ELR (cell line): ENCODE measurements around the gene TAF4.
"Not testable (repeated sequence)": the region's sequence is repeated elsewhere in the genome, so short reads cannot be mapped to it uniquely, and the experiment has no call there.

Experiments
- DNase-seq: peaks from one replicate; pipeline ENCODE4 v3.0.0-alpha.2; 2015; ENCODE audit warnings: low read depth

TAF4 gene

DNA sequence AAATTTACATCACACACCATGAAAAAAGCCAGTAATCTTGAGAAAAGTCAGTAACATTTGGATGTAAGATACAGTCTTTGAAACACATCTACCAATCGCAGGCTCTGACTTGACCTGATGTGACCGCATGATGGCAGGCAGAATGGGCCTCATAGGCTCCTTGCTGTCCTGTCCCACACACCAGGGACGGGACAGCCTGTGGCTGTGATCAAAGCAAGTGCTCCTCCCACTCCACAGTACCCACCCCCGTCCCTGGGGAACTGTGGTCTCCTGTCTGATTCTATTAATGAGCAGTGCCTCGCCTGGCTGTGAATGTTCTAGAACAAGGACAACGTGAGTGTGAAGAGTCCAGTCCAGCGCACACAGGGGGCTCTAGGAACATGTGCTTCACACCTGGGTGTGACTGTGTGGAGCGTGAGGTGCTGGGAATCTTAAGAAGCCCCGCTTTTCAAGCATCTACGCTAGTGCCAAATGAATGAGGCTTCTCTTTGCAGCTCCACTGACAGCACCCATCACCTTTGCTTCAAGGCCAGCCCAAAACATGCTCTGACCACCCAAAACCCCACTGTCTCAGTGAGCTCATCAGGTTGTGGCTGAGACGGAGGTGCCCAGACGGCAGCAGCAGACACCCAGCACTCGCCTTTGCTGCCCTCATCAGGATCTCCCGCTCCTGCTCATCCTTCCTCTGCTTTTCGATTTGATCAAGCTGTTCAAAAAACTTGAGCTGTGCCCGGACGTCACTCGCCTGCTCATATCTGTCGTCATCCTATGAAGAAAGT lies 67.1 kb downstream of the TAF4 start:
- DNase-seq, result no peak

DNA sequence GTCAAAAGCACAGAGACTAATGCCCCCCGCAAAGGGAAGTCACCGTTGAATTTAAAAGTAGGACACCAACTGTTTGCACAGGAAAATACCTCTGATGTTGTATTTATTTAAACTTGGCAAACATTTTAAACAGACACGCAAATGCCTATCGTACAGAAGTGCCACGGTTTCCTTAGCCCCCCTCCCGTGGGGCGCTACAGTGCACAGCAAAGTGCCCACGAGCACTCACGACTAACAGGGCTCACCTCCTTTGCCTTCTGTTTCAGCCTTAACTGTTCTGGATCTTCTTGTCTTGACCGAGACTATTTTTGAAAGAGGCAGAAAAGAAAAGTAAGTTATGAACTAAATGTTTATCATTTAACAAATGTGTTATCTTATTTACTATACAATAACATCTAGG lies 67.8 kb downstream of the TAF4 start:
- DNase-seq, result no peak

DNA sequence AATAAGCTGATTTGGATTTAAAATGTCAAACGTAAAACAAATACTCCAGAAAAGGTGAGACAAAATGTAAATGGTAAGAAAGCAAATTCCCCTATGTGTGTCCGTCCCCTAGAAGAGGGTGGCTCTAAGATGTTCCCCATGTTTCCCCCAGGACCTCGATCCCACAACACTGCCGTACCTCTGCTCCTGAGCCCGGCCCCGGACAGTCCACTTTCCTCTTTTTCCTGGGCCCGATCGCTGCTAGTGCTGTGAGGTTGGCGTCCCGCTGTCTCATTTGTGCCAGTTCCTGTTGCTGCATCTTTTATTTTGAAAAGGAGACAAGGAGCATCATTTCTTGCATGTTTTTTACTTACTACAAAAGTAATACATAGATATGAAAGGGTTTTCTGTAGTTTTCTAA lies 68.3 kb downstream of the TAF4 start:
- no peak for DNase-seq

DNA sequence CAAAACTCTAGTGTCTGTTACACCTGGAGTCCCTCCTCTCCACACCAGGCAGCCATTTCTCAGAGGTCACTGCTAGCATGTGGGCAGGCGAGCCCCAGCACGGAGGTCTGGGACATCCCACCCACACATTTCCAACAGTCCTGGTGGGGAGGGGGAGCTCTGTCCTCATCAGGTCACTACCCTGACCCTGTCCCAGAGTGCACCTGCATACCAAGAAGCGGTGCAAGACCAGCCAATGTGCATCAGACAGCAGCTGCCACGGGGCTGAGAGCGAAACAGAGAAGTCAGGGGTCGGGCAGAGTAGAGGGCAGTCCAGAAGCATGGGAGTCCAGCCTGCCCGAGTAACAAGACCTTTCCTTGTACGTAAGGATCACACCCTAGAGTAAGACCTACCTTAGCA lies 71.1 kb downstream of the TAF4 start:
- no peak for DNase-seq

DNA sequence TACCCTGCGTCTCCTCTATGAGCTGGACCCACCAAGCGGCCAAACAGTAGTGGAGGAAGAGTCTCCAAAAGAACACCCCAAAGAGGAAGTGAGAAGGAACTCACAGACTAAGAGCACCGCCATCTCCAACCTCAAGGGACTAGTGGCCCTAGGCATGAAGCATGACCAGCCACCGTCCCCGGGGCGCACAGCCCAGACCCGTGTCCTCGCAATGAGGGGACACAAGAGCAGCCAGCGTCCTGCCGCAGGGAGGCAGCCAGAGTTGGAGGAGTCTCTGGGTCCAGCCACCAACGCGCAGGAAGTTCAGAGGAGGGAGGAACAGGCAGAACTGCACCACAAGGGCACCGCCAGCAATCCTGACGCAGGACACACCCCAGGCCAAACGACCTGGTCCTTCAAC lies 72.6 kb downstream of the TAF4 start:
- DNase-seq, result no peak

DNA sequence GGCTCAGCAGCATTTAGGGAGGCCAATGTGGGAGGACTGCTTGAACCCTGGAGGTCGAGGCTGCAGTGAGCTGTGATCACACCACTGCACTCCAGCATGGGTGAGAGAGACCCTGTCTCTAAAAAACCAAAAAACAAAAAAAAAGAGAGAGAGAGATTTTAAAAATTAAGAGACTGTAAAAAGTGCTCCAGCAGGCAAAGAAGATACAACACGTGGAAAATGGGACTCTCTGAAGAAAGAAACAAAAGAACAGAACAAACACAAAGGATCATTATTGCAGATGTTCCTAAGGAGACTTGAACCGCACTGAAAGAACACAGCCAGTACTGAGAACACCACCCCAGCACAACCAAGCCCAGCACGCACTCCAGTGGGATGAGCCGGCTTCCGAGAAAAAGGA lies 74.2 kb downstream of the TAF4 start:
- DNase-seq, result no peak

DNA sequence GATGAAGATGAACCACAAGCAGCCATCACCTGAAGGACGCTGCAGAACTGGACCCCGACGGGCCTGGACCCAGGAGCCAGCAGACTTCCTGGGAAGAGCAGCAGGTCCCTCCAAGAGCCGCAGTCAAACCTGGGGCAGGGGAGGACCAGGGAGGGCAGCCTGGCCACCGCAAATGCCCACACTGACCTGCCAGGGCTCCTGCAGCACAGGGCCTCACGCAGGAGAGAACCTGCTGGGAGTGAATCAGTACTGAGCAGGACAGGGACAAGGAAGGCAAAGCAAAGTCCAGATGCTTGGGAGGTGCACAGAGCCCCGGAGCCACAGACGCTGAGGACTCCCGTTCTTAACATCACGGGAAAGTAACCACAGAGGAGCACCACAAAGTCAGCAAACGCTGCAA lies 75.2 kb downstream of the TAF4 start:
- DNase-seq, result no peak

DNA sequence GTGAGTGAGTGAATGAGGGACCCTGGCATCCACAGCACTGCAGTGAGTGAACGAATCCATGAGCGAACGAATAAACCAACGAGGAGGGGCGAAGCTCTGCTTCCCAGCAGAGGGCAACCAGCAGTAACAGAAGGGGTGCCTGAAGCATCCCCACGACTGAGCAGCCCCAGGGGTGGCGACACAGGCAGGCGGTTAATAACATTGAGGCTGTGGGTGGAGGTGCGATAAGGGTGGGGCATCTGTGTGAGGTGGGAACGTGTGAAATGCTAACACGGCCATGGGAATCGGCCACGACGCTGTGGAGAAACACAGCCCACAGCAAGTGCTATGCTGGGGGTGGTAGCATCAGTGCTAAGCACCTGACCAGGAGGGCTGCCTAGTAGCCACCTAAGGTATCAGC lies 75.9 kb downstream of the TAF4 start:
- no peak for DNase-seq

DNA sequence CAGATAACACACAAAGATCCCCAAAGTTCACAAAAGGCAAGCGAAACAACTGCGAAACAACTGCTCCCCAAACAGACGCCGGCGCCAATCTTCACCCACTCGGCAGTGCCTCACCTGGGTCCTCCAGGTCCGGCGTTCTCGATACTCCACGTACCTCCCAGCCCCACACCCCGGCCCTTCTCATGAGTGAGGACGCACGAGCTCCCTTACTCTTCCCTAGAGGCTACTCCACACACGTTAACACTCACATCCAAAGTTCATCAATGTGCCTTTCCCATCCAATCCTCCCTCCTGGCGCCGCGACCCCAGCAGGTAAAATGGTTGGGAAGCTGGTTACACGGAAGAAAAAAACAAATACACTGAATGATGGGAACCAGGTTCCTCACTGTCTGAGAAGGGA lies 77.0 kb downstream of the TAF4 start:
- DNase-seq, result no peak

DNA sequence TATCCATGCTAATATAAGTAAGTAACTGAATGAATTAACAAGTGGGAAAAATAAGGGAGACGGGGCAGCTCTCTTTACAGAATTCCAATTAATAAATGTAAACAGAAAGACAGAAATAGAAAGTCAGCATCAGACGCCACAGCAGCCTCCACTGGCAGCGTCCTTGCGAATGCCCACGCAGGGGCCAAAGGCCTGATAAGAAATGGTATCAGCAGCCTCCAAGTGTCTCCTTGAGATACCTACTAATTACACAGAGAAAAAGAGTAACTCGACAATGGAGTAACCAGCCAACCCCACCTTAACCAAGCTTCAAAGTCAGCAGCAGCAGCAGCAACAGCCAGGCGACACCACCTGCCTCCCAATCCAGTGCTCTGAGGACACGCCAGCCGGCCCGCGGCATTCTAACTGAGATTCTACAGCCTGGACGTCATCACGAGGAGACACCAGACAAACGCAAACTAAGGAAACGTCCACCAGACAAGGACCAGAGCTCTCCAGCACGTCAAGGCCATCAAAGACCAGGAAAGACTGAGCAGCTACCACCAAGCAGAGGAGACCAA lies 78.8 kb downstream of the TAF4 start:
- no peak for DNase-seq

DNA sequence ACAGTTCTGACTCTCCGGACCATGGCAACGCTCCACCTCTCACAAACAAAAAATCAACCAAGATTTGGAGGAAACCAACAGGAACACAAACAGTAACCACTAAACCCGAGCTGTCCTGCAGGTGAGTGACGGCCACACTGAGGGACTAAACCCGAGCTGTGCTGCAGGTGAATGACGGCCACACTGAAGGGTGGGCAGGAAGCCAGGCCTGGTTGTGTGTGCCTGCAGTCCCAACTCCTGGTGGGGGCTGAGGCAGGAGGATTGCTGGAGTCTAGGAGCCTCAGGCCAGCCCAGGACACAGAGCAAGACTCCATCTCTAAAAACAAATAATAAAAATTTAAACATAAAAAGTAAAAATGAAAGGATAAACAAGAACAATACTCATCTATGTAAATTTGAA lies 80.6 kb downstream of the TAF4 start:
- no peak for DNase-seq

DNA sequence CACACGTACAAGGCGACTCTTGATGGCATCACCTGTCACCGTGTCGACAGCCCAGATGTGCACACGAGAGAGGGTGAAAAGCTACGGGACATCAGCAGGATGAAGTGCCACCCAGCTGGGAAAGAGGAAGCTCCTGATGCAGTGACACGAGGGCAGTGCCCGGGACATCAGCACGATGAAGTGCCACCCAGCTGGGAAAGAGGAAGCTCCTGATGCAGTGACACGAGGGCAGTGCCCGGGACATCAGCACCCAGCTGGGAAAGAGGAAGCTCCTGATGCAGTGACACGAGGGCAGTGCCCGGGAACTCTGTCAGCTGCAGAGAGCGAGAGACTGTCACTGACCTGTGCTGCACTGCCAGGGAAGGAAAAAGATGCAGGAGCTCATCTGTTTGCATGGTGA lies 81.2 kb downstream of the TAF4 start:
- not testable (repeated sequence) for DNase-seq

DNA sequence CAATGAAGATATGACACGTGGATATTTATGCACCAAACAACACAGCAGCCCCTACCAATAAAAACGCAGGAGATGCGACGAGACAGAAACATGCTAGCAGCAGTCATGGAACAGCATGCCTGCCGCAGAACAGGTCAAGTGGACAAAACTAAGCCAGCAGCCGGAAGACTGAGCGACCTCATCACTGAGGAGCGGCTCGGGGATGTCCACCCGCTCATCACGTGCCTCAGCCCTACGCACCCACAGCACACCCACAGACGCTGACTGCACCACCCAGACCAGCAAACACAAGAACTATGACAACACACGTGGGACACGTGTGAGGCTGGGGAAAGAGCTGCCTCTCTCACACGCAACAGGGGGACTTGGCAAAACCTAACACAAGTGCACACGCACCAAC lies 81.7 kb downstream of the TAF4 start:
- no peak for DNase-seq

DNA sequence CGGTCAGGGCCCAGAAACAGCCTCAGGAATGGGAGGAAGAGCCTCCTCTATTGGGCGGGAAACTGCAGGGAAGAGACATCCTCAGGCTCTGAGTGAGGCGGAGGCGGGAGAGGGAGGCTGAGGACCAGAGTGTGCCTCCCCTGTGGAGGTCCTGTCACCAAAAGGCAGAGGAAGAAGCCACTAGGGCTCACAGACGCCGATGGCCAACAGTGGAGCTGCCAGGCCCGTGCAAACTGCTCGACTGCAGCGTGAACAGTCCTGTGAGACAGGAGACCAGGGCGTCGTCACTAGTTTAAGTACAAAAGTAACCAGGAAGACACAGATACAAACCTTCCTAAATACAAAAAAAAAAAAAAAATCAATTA lies 82.7 kb downstream of the TAF4 start:
- DNase-seq, result no peak

DNA sequence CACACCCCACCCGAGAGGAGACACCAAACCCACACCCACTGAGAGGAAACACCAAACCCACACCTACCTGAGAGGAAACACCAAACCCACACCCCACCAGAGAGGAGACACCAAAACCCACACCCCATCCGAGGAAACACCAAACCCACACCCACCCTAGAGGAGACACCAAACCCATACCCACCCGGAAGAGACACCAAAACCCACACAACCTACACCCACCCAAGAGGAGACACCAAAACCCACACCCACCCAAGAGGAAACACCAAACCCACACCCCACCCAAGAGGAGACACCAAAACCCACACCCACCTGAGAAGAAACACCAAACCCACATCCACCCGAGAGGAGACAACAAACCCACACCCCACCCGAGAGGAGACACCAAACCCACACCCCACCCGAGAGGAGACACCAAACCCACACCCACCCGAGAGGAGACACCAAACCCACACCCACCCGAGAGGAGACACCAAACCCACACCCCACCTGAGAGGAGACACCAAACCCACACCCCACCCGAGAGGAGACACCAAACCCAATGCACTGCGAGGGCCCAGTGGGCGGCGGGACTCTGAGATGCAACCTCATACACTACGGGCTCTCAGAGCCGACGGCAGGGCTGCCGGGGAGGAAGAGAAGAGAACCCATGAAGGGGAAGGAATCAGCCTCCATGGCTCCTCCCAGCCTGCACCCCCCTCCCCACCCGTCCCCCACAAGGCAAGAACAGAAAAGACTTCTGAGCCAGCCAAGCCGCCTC lies 83.3 kb downstream of the TAF4 start:
- DNase-seq, result no peak

DNA sequence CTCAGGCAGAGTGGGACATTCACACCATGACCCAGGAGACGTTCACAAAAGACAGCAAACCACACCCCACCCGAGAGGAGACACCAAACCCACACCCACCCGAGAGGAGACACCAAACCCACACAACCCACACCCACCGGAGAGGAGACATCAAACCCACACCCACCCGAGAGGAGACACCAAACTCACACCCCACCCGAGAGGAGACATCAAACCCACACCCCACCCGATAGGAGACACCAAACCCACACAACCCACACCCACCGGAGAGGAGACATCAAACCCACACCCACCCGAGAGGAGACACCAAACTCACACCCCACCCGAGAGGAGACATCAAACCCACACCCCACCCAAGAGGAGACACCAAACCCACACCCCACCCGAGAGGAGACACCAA lies 84.0 kb downstream of the TAF4 start:
- DNase-seq, result not testable (repeated sequence)

DNA sequence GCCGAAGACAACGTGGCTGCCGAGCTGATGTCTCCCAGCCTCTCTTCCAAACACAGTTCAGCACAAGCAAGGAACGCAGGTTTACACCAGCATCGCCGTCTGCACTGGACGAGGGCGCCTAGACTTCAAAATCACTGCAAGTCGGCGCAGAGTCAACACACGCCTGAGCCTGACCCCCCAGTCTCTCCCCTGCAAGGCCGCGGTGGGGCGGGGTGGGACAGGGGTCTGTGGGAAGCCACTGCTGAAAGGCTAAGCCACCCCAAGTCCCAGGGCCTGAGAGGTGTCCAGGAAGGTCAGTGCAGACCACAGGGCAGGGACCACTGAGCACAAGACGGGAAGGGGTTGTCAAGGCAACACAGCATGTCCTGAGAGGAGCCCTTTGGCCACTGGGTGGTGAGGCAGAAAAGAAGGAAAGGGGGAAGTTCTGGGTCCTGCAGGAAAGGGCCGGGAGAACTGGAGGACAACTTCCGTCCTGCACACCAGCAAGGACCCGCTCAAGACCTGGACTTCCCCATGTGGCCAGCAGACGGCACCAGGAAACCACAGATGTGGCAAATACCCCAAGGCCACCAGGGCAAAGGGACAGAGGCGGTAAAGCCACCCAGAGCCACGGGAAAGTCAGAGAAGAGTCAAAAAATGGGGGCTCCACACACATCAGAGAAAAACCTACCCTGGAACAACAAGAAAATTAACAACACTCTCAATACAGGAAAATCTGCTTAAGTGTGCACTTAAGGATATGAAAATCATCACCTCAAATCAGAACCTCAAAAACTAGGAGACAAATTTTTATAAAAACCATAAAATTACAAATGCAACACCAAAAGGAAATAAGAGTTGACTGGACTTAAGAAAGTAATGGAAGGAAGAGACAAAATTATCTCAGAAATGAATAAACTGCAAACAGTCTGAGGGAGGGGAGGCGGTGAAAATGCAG lies 84.8 kb downstream of the TAF4 start:
- peak; percentile 69 for DNase-seq

DNA sequence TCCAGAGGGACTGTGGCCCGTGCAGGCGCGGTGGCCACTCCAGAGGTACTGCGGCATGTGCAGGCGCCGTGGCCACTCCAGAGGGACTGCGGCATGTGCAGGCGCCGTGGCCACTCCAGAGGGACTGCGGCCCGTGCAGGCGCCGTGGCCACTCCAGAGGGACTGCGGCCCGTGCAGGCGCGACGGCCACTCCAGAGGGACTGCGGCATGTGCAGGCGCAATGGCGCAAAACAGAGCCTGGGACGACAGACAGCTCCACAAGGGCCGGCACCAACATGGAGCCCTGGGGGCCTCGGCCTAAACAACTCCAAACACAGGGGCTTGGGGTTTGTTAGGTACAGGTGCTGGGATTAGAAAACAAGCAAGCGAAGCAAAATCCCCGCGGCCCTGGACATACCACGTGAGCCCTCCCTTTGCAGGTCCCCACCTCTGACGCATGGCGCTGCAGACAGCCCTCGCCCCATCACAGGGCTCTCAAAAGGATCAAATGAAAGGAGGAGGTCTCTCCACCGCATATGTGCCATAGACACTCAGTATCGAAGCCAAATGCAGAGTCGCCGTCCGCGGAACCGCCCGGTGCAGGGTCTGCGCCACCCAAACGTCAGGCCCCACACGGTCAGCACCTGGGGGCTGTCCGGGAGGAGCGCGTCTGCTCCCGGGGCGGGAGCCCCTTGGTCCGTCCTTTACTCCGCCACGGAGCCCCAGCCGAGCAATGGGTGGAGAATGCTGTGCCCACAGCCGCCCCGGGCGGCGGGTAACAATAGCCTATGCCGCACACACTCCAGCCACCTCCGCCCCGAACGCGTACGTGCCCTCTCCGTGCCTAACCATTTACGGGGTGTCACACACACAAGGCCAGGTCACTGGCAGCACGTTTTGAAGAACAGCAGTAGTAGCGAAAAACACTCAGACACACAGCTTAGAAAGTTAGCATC lies 85.7 kb downstream of the TAF4 start:
- no peak for DNase-seq

DNA sequence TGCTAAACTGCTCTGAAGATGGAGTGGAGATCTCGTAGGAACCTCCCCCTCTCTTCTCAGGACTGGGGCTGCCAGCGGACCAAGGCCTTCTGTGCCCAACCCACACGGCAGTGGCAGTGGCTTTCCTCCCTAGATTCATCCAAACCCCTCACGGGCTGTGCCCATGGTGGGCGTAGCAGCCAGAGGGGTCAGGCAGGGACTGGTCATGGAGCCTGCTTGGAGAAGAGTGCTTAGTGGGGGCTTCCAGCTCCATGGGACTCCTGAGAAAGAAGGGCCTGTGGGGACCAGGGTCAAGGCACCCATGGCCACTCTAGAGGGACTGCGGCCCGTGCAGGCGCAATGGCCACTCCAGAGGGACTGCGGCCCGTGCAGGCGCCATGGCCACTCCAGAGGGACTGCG lies 86.6 kb downstream of the TAF4 start:
- no peak for DNase-seq

DNA sequence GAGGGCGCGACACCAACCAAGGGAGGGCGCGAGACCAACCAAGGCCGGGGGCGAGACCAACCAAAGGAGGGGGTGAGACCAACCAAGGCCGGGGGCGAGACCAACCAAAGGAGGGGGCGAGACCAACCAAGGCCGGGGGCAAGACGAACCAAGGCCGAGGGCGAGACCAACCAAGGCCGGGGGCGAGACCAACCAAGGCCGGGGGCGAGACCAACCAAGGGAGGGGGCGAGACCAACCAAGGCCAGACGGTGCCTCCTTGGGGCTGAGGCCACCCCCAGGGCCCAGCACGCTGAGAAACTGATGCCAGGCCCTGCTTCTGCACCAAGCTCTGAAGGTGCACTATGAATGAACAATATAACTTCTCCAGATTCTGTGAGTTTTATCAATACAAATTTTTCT lies 87.2 kb downstream of the TAF4 start:
- no peak for DNase-seq

DNA sequence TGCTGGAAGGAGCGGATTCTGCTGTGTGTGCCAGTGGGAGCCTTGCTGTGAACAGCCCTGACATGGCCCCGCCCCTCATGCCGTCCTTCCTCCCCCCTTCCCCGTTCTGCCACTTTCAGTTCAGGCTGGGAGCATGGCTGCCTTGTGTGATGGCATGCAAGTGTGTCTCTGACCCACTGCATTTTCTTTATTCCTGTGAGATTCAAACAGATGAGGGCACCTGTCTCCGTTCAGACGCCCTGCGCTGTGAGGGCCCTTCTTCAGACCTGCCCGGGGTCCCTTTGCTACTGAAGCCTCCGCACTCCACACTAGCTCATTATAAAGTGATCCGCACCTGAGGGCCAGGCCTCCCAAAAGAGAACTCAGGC lies 88.3 kb downstream of the TAF4 start:
- no peak for DNase-seq
